ENCODE data around the gene VSX1.

VSX1 gene

GRCh38 chr20:25087186-25087929 lies 5.4 kb upstream of the VSX1 start:
- DNase-seq, result no peak

DNA sequence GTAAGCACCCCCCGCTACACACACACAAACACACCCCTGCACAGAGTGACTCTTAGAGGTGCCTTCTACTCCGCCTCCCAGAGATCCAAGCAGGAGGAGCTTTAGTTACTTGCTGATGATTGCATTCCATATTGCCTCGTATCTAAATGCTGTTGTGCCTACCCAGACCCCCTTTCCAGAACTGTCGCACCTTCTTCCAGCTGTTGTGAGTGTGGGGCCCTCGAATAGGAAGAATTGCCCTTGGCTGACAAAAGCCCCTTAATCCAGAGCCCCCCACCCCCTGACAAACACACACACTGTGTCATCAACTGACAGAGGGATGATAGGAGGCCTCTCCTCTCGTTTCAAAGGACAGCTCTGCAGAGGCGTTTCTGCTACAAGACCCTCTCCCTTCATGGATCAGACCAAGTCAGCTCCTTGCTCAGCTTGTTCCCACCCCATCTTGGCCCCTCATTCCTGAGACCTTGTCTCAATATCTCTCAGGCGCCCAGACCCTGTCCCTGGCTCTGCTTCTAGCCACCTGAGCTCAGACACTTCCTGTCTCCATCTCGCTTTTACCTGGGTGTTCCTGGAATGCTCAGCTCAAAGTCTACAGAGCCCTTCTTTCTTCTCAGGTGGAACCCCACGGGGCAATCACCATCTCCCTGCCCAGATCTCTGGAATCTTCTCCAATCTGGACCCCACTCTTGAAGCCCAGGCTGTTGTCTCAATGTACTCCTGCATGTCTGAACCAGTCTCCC lies 4.0 kb upstream of the VSX1 start:
- DNase-seq, result no peak

DNA sequence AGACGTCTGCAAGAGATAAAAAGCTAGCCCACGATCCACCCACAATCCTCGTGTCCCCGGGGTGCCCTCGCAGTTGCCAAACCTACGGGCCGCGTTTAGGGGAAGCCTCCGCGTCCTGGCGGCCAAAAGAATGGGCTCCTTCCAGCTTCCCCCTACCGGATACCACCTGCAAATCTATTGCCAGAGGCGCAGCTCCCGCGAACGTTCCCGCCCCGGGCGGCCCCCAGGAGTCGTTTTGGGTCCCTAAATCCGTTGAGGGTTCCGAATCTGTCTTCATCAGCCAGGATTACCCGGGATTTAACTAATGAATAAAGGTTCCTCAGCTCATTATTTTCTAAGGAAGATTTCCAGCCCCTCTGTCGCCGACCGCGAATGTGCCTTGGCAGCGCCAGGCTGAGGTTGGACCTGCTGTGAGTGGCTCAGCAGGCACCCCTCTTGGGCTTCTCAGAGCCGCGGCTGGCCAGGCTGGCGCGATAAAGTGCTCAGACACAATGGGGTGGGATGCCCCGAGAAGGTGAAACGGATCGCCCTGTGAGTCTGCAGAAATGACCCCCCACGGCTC lies 2.8 kb upstream of the VSX1 start:
- DNase-seq, result no peak

- no peak for DNase-seq
Measured at GRCh38 chr20:25083773-25084625, 2.1 kb upstream of the VSX1 start.

DNA sequence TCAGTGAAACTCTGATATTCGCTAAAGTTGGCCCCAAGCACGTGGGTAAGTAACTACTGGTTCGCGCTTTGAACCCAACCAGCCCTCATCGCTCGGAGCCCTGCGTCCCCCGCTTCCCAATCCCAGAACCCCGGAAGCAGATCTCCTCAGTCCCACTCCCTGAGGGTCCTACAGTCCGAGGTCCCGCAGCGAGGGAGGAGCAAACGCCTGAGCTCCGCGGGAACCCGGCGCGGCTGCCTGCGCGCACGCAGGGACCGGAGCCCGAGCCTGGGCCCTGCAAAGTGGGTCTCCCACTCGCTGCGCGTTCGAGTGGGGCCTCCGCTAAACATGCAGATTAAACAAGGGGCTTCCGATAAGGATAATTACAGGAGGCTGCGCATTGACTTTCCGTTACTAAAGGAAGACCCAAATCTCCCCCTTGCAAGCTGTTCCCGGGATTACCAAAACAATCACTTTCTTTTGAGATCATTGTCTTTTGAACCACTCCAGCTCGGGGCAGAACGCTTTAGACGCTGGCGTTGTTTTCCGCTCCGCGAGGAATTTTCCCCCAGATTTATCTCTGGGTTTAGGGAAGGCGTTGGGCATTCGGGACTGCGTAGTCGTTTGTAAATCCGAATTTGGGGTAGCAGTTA lies 1.3 kb upstream of the VSX1 start:
- no peak for DNase-seq

- DNase-seq, result no peak
Measured at GRCh38 chr20:25082498-25082873, 545 bp upstream of the VSX1 start.

DNA sequence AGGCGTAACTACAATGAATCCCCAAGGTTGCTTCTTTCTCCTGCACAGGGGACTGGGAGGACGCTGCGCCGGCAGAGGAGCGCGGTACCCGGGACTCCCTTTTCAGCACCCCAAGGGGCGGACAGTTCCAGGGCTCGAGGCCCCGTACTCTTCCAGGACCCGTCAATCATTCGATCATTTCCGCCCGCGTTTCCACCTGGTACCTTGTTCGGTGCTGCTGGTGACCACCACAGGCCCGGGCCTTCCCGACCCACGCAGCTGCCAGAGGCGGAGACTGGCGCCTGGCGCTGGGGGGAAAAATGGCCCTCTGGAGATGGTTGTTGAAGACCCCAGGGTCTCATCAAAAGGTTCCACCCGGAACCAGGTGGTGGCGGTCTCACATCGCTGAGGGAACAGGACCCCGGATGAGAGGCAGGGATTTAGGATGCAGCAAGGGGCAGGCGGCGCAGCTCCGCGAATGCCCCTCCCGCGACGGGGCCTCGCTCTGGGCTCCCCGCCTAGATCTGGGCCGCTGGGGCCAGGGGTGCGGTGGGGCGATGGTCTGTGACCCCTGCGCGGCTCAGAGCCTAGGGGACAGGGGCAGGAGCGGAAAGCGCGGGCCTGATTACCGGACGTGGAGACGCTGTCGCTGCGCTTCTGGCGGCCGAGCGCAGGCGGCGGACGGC lies 744 bp downstream of the VSX1 start:
- no peak for DNase-seq

- DNase-seq, result no peak
Measured at GRCh38 chr20:25079171-25079570, 2.8 kb downstream of the VSX1 start.

- DNase-seq, result no peak
Measured at GRCh38 chr20:25078662-25079061, 3.3 kb downstream of the VSX1 start.

DNA sequence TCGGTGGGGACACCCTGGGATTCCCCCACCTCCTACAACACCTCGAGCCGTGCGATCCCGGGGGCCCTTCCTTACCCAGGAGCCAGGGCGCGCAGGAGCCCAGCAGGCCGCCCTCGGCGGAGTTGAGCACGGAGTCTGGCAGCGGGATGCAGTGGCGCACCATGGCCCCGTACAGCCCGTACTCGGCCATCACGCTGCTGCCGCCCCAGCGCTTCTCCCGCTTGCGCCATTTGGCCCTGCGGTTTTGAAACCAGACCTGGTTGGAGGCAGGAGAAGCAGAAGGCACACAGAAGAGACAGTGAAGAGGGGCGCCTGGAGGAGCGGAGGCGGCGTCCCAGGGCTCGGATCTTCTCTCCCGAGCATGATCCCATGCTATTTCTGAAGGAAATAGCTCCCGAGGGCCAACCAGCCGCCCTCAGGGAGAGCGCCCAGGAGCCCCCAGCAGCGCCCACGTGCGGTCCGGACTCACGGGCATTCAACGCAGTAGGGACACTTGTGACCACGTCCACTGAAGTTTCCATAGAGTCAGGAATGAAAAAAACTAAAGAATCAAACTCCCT lies 4.3 kb downstream of the VSX1 start:
- DNase-seq, result no peak

- DNase-seq, result no peak
Measured at GRCh38 chr20:25076731-25077609, 5.0 kb downstream of the VSX1 start.

- no peak for DNase-seq
Measured at GRCh38 chr20:25076201-25076600, 5.7 kb downstream of the VSX1 start.

- DNase-seq, result no peak
Measured at GRCh38 chr20:25073544-25073943, 8.4 kb downstream of the VSX1 start.

DNA sequence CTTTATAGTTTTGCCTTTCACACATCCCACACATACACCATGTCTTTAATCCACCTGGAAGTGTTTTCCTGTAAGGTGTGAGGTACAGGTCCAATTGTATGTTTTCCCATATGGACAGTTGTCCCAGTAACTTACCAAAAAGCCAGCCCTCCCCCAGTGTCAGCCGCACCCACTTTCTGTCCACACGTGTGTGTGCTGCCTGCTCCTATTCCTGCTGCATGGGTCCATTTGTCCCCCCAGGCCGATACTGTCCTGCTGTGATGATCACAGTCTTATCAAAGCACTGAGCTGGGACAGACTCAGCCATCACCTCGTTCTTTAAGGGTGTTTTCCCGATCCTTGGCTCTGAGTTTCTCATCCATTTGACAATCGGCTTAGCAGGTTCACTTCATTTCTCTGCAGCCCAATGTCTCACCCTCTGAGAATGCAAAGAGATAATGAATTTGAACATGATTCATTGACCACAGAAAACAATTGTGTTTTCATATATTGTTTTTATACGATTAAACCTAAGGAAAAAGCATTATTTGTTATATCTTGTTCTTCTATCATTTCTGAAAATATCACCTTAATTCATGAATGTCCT lies 9.6 kb downstream of the VSX1 start:
- DNase-seq, result no peak

DNA sequence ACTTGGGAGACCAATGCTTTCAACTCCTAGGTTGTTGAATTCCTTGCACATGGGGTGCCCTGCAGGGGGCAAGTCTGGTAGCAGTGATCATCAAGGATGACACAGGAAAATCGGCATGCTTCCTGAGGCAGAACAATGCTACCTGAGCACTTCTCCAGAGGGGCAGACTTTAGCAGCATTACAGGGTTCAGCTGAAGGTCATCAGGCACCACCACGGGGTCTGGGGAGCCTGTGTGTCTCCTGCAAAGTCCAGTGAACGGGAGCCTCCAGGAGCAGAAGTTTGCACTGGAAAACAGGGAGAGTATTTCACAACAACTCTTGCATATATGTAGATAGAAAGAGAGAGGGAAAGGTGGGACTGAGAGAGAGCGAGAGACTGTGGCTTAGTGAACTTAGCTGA lies 10.2 kb downstream of the VSX1 start:
- no peak for DNase-seq

GRCh38 chr20:25070821-25071473 lies 11.0 kb downstream of the VSX1 start:
- no peak for DNase-seq

DNA sequence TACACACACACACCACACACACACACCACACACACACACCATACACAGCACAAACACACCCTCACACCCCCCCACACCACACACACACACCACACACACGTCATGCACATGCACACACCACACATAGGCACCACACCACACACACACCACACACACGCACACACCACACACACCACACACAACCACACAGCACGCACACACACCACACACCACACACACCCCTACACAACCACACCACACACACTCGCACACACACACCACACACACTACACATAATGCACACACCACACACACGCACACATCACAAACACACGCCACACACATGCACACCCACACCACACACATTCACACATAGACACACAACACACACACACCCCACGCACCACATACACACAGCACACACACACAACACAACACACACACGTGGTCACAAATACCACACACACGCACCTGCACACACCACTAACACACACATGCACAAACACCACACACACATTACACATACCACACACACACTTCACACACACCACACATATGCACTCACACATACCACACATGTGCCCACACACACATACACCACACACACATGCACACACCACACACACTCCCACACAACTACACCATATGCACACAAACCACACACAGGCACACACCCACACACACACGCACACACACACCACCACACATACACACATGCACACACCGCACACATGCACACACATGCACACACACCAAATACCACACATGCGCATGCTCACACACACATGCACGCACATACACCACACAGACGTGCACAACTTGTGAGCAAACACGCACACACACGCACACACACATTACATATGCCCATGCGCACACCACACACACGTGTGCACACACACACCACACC lies 14.6 kb downstream of the VSX1 start:
- DNase-seq, result no peak

GRCh38 chr20:25066386-25066785 lies 15.6 kb downstream of the VSX1 start:
- no peak for DNase-seq
